AG09309 (cell line): ENCODE results near the gene SMC1B.
"Not testable (repeated sequence)": the region's sequence is repeated elsewhere in the genome, so short reads cannot be mapped to it uniquely, and the experiment has no call there.

Experiments used
- DNase-seq: peaks from one replicate; pipeline ENCODE4 v3.0.0-alpha.2; 2010; ENCODE audit warnings: low read depth
- H3K4me3 ChIP-seq: 2 replicates; pipeline ENCODE4 v1.5.1; 2011; ENCODE audit warnings: mild to moderate bottlenecking, low read depth, low read length, moderate library complexity; ENCODE audit not compliant: control insufficient read depth
- CTCF ChIP-seq: IDR thresholded peaks from 2 replicates; pipeline ENCODE4 v1.5.1; 2011; ENCODE audit warnings: mild to moderate bottlenecking, low read depth, low read length, inconsistent platforms; ENCODE audit not compliant: insufficient read depth, control insufficient read depth; ENCODE audit errors: missing control alignments

The SMC1B gene

GRCh38 chr22:45328822-45329529, 84.4 kb downstream of the SMC1B start:
- H3K4me3 ChIP-seq, result no peak overlapping the region
- DNase-seq, result no peak
- no peak for TF ChIP-seq CTCF

GRCh38 chr22:45328261-45328660, 85.1 kb downstream of the SMC1B start:
- not testable (repeated sequence) for H3K4me3 ChIP-seq, DNase-seq

- no peak for TF ChIP-seq CTCF
- no peak for DNase-seq
- H3K4me3 ChIP-seq, result no peak overlapping the region
Measured at GRCh38 chr22:45324311-45324711, 89.1 kb downstream of the SMC1B start.

- DNase-seq, result no peak
- no peak for TF ChIP-seq CTCF
- no peak overlapping the region for H3K4me3 ChIP-seq
Measured at GRCh38 chr22:45323695-45324094, 89.7 kb downstream of the SMC1B start.

- TF ChIP-seq CTCF, result no peak
- no peak overlapping the region for H3K4me3 ChIP-seq
- no peak for DNase-seq
Measured at GRCh38 chr22:45322873-45323525, 90.4 kb downstream of the SMC1B start.

- H3K4me3 ChIP-seq, result no peak overlapping the region
- no peak for TF ChIP-seq CTCF
- DNase-seq, result no peak
Measured at GRCh38 chr22:45321827-45322226, 91.6 kb downstream of the SMC1B start.

- H3K4me3 ChIP-seq, result no peak overlapping the region
- TF ChIP-seq CTCF, result no peak
- peak; percentile 74 for DNase-seq
Measured at GRCh38 chr22:45320357-45320976, 92.9 kb downstream of the SMC1B start.
